Cardiac muscle cell (in vitro differentiated cells and primary cell): ENCODE results near the gene TRIML1. TPM values are rescaled to one million over a fixed set of nuclear protein-coding genes. Genes with fewer than 3 reads are reported as not detected.

Source experiments
- DNase-seq, 2 donors: peaks; one replicate each; pipeline versions ENCODE4 v3.0.0 to v3.0.0-alpha.2; 2010 to 2017; ENCODE audit warnings: low read depth in 1 of 2, low spot score in 1 of 2
- H3K27ac ChIP-seq: fragments of 200-600 bp; sonication (generic); 2 replicates; pipeline ENCODE4 v1.5.1; 2016
- H3K27me3 ChIP-seq: fragments of 200-600 bp; sonication (generic); 2 replicates; pipeline ENCODE4 v1.6.0; 2016; ENCODE audit warnings: control low read depth
- H3K36me3 ChIP-seq: fragments of 200-600 bp; sonication (generic); 2 replicates; pipeline ENCODE4 v1.5.1; 2016; ENCODE audit warnings: control low read depth
- H3K4me1 ChIP-seq: fragments of 200-600 bp; sonication (generic); 2 replicates; pipeline ENCODE4 v1.8.1; 2017; ENCODE audit warnings: low read depth, mild to moderate bottlenecking, mixed run types
- H3K4me3 ChIP-seq: fragments of 200-600 bp; sonication (generic); 2 replicates; pipeline ENCODE4 v1.5.1; 2016; ENCODE audit warnings: mild to moderate bottlenecking
- H3K9me3 ChIP-seq: fragments of 200-600 bp; sonication (generic); 2 replicates; pipeline ENCODE4 v1.5.1; 2017; ENCODE audit warnings: low read depth, mild to moderate bottlenecking, control low read depth
- polyA plus RNA-seq: library from polyadenylated mRNA; unstranded; fragments of >200 nt; fragmentation: Nextera tagmentation; extraction: Ambion mirVana; gene quantifications from 2 replicates; pipeline ENCODE4 v1.2.1, GENCODE V29; 2016
- total RNA-seq: library from RNA; depleted of rRNA; stranded (reverse); fragments of >200 nt; gene quantifications from 2 replicates; pipeline ENCODE4 v1.2.3, GENCODE V29; 2016
- TF ChIP-seq, protein P1 (sequence below): IDR thresholded peaks from 2 replicates; pipeline ENCODE4 v1.5.1; 2012; ENCODE audit warnings: low read depth, mild to moderate bottlenecking, low read length

The TRIML1 gene
- total and polyA plus RNA-seq, 2 experiments from 2014 or later = not detected

DNA sequence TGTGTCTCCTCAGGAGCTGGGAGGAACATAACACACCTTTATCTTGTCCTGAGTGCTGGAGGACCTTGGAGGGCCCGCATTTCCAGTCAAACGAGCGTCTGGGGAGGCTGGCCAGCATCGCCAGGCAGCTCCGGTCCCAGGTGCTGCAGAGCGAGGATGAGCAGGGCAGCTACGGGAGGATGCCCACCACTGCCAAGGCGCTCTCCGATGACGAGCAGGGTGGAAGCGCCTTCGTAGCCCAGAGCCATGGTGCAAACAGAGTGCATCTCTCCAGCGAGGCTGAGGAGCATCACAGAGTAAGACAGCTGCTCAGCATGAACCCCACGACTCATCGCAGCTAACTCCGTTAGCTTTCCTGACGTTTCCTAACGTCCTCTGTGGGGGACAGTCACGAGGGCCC is 430 bp downstream of the TRIML1 start:
- Histone ChIP-seq H3K9me3 (no peaks in the 10 kb centered on the region), H3K4me3 (no peak overlapping the region), H3K27ac (no peak overlapping the region), H3K4me1 (no peaks in the 10 kb centered on the region), H3K27me3 (no peaks in the 10 kb centered on the region), H3K36me3 (no peaks in the 10 kb centered on the region)
- DNase-seq = no peak
- TF ChIP-seq, protein P1, sequence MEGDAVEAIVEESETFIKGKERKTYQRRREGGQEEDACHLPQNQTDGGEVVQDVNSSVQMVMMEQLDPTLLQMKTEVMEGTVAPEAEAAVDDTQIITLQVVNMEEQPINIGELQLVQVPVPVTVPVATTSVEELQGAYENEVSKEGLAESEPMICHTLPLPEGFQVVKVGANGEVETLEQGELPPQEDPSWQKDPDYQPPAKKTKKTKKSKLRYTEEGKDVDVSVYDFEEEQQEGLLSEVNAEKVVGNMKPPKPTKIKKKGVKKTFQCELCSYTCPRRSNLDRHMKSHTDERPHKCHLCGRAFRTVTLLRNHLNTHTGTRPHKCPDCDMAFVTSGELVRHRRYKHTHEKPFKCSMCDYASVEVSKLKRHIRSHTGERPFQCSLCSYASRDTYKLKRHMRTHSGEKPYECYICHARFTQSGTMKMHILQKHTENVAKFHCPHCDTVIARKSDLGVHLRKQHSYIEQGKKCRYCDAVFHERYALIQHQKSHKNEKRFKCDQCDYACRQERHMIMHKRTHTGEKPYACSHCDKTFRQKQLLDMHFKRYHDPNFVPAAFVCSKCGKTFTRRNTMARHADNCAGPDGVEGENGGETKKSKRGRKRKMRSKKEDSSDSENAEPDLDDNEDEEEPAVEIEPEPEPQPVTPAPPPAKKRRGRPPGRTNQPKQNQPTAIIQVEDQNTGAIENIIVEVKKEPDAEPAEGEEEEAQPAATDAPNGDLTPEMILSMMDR = no peak

DNA sequence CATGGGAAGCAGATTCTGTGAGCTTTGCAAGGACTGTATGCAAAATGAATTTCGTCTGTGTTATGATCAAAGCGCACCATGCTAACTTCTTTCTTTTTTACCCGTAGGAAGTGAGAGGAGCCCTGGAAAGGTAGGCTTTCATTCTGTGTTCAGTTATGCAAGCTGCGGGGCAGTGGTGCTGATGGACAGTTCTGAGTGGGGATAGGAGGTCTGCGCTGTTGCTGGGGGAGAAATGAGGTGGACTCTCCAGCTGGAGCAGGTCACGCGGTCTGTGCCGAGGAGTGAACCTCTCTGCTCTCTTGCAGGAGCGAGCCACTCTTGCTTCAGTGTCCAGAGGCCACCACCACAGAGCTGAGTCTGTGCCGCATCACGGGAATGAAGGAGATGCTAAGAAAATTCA is 4.5 kb downstream of the TRIML1 start:
- Histone ChIP-seq H3K4me1 (no peaks in the 10 kb centered on the region), H3K4me3 (no peak overlapping the region), H3K27me3 (no peaks in the 10 kb centered on the region), H3K27ac (no peak overlapping the region), H3K9me3 (no peaks in the 10 kb centered on the region), H3K36me3 (no peaks in the 10 kb centered on the region)
- DNase-seq = peak in 1 of 2 donors; percentile 39
- TF ChIP-seq, protein P1 = no peak

DNA sequence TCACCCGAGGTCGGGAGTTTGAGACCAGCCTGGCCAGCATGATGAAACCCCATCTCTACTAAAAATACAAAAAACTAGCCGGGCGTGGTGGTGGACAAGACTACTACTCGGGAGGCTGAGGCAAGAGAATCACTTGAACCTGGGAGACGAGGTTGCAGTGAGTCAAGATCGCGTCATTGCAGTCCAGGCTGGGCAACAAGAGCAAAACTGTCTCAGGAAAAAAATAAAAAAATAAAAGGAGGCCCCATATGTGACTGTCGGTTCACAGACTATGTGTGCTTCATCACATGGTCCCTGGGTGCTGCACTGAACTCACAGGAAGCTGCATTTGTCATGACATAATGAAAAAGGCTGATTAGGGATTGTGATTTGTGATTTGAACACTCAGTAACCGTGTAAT is 6.4 kb downstream of the TRIML1 start:
- TF ChIP-seq, protein P1 = no peak
- Histone ChIP-seq H3K27ac (no peak overlapping the region), H3K4me3 (no peak overlapping the region), H3K9me3 (no peaks in the 10 kb centered on the region), H3K4me1 (no peaks in the 10 kb centered on the region), H3K27me3 (no peaks in the 10 kb centered on the region), H3K36me3 (no peaks in the 10 kb centered on the region)
- no peak for DNase-seq

- TF ChIP-seq, protein P1 = no peak
Observed at GRCh38 chr4:188146618-188147017, 7.4 kb downstream of the TRIML1 start.

GRCh38 chr4:188147176-188147575 is 7.9 kb downstream of the TRIML1 start:
- no peak for DNase-seq
- H3K4me1 ChIP-seq = no peaks in the 10 kb centered on the region
- H3K4me3 ChIP-seq = no peak overlapping the region
- no peaks in the 10 kb centered on the region for H3K27me3 ChIP-seq
- H3K27ac ChIP-seq = no peak overlapping the region
- TF ChIP-seq, protein P1 = no peak
- H3K9me3 ChIP-seq = no peaks in the 10 kb centered on the region
- no peaks in the 10 kb centered on the region for H3K36me3 ChIP-seq

More at GRCh38 chr4:188146618-188147017, 7.4 kb downstream of the TRIML1 start:
- Histone ChIP-seq H3K4me1 (no peaks in the 10 kb centered on the region), H3K4me3 (no peak overlapping the region), H3K36me3 (no peaks in the 10 kb centered on the region), H3K27ac (no peak overlapping the region), H3K9me3 (no peaks in the 10 kb centered on the region), H3K27me3 (no peaks in the 10 kb centered on the region)
- no peak for DNase-seq

DNA sequence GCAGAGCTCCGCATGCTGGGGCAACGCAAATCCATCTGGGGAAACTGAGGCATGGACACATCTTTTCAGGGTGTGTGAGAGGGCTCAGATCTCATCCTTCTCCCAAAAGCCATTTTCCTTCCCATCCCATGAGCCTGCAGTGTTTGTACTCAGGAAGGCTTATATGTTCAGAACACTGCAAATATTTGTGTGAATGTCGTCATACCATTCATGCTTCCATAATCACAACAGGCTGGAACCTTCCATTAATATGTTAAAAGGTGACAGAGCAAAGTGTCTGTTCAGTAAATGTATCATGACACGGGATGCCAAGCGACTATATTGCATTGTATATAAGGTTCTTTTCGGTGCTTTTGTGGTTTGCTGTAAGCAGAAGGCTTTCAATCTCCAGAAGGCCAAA is 8.5 kb downstream of the TRIML1 start:
- no peak overlapping the region for H3K4me3 ChIP-seq
- H3K4me1 ChIP-seq = no peaks in the 10 kb centered on the region
- H3K9me3 ChIP-seq = no peaks in the 10 kb centered on the region
- H3K36me3 ChIP-seq = no peaks in the 10 kb centered on the region
- no peak for DNase-seq
- TF ChIP-seq, protein P1 = no peak
- no peaks in the 10 kb centered on the region for H3K27me3 ChIP-seq
- H3K27ac ChIP-seq = no peak overlapping the region
